GM18499 (cell line): ENCODE measurements around the gene PRKG1.

Source experiments
- ATAC-seq: cut with Tn5 transposase; IDR thresholded peaks from one replicate; pipeline ENCODE4 v1.9.1; 2021; ENCODE audit warnings: moderate number of reproducible peaks; ENCODE audit not compliant: insufficient read depth, unreplicated experiment

Gene PRKG1

DNA sequence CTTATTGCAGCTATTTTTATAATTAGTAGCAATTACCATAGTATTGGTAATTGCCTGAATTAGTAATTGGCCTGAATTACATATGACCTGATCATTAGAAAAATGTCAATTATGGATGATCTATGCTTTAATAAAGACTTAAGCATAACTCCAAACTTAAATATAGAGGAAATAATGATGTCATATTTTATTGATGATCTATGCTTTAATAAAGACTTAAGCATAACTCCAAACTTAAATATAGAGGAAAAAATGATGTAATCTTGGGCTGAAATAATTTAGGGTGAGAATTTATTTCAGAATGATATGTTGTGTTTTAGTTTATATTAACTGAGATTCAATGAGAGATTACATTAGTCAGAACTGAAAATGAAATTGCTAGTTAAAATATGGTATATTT, 973.8 kb downstream of the PRKG1 start:
- ATAC-seq = no peak

DNA sequence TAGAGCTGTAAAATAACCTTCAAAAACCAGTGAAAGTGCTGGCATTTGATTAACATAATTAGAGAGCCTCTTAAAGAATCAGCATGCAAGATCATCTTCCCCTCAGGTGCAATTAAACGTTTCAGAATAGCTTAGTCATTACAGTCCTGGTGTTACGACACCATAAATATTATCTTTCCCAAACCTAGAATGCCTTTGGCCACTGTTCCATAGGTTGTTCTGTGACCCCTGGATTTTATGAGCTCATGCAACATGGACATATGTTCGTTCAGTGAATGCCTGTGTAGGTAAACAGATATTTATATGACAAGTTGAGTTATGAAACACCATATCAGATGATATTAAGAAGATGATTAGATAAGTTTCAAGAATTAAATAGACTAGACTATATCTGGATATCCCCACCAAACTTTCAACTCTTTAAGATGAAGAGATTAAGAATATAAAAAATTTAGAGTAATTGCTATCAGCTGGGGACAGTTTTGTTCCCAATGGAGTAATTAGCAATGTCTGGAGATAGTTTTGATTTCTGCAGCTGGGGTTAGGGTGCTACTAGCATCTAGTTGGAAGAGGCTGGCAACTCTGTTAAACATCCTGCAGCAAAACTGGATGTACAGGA, 976.3 kb downstream of the PRKG1 start:
- ATAC-seq = no peak

DNA sequence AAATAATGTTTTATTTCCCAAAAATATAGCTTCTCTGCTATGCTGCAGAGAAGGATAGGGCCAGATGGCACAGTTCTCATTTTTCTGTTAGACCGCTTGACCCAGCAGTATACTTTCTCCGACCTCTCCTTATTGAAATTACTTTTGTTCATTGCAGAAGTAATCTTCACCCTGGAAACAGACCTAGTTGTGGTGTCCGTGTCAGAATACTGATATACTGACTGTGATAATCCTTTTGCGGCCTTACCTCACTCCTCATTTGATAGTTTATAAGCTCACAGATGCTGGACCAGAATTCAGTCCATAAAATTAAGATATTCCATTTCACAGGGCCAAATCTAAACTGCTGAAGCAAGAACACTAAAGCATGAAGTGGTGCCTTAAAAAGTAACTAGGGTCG, 979.2 kb downstream of the PRKG1 start:
- no peak for ATAC-seq

DNA sequence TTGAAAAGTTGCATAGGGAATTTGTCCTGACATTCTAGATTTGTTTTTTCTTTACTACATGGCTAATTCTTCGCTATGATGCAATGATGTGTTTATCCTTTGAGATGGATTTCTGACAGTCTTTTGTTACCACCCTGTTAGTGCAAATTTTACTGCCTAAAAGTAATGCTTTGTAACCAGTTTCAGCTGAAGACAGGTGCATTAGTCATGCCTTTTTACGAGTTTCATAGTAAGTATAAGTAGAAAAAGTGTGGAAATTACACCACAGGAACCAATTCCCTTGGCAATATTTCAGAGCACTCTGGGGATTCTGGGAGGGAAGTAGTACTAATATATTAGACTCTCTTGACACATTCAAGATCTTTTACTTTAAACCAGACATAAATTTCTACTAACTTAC, 982.0 kb downstream of the PRKG1 start:
- ATAC-seq = no peak

DNA sequence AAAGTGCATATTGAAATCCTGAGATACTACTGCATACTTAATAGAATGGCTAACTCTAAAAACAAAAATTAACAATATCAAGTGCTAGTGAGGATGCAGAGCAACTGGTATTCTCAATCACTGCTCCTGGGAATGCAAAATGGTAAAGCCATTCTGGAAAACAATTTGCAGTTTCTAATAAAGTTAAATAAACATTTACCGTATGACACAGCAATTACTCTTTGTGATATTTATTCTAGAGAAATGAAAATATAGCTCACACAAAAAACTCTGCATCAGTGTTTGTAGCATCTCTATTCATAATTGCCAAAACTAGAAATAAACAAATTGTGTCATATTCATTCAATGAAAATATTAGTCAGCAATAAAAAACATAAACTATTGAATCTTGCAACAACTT, 984.8 kb downstream of the PRKG1 start:
- ATAC-seq = no peak

DNA sequence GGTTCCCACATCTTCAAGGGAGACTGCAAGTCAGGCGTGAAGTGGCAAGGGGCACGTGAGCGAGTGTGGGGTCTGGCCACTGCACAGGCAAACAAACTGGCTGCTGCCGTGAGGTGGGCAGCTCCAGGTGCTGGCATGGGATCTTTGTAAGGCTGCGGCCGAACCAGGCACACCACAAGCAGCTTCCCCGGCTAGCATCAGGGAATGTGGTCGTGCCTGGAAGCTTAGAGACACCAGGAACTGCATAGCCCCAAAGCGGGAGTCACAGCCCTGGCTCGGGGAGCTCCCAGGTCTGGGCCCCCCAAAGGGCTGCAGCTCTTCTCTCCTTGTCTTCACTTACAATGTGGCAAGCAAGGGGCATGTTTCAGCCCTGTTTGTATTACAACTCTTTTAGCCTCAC, 988.9 kb downstream of the PRKG1 start:
- ATAC-seq = no peak

DNA sequence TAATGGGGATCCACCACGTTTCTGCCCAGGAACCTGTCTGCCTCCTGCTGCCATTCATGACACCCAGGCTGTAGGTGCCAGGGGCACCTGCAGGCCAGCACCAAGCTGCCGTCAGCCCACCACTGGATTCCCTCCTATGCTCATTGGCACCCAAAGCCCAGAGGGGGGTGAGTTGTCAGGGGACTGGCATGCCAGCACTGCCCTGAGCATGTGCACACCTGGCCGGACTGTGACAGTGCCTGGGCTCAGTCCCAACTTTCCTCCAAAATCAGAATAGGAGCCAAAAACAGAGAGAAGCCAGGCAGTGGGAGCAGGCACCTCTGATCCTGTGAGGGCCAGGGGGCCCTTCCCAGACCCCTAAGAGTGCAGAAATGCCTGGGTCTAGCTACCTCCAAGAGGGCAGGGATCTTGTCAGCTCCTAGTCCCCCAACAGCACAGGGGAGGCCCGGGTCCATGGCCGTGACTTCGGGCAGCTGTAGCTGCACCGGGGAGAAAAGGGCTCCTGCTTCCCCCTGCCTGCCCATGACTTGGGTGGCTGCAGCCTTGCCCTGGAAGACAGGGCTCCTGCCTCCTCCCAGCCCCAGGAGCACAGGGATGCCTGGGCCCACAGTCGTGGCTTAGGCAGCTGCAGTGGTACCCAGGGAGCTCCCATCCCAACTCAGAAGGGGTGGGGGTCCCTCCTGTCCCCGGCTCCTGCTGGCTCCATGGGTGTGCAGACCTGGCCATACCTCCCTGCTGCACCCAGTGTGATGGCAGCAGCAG, 990.0 kb downstream of the PRKG1 start:
- ATAC-seq = no peak

DNA sequence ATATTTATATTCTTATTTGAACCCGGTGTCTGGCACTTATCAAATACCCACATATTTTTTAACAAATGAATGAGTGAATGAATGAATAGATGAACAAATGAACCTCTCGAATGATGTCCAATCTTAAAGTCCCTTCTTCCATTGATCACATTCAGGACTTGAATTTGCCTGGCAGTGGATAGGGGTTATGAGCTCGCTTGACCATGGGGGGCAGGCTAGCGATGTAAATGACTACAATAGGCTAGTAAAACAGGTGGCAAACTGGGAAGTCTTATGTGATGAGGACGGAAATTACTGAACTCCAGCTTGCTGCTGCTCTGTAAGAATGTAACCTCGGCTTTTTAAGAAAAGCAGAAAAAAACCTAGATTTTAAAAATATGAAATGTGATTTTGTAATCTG, 992.1 kb downstream of the PRKG1 start:
- no peak for ATAC-seq

DNA sequence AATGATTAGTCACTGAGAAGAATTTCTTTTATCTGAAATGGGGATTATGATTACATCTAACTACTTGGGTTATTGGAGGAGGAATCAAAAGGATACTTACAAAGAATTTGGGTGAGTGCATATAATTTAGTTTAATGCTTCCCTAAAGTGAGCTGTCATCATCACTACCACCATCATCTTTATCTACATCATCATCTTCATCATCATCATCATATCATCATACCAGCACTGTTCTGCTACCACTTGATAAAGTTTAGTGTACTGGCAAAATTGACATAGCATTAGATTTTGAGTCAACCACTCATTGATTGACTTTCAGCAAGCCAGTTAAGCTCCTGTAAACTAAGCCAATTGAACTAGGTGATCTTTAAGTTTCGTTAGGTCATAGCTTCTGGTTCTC, 994.2 kb downstream of the PRKG1 start:
- no peak for ATAC-seq

DNA sequence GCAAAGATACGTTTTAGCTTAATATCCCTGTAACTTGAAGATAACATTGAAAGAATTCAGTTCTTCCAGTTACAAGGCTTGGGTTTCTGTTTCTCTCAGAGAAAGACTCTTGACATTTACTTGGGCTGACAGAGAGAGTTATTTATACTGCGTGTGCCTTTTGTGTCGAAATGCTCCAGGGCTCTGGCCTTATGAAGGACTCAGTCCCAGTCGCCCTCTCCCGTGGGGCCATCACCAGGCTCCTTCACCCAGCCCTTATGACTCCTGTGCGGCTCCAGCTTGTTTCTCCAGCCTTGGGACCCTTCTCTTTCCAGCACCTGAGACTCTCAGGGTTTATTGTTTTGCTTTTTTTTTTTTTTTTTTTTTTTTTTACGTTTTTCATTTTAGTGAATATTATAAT, 997.5 kb downstream of the PRKG1 start:
- no peak for ATAC-seq

DNA sequence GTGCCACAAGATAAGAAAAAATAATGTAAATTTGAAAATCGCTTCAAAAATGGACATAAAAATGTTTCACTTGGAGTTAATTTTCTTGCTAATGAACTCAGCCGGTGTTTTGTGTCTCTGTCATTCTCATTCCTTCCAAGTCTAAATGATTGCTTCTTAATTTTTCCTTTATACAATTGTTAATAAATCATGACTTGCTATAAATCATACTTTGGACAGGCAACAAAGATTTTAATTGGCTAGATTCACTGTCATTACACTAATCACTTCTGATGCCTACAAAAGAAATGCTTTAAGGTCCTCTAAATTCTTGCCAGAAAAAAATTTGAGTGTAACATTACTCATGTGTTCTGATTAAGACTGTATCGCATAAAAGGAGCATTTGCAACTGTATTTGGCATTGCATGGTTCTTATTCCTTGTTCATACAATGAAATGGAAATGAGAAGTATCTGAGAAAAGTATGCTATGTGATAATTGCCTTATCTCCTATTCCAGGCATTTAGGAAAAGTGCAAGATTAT, 1000.3 kb downstream of the PRKG1 start:
- ATAC-seq = no peak

DNA sequence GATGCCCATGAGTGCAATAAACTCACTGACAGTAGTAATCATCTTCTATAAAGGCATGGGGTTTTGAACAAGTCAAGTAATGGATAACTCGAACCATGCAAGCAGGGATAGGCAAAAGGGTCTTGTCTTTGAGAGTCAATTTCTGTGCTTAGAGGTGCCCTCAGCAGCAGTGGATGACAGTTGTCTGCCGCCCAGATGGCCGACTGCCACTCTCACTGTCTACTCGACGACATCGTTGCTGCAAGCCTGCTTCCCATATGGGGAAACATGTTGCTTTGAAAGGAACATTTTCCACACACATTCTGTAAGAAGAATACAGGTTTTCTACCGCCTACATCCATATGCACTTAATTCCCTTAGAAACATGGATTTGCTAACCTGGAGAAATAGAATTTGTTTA, 1003.5 kb downstream of the PRKG1 start:
- no peak for ATAC-seq

DNA sequence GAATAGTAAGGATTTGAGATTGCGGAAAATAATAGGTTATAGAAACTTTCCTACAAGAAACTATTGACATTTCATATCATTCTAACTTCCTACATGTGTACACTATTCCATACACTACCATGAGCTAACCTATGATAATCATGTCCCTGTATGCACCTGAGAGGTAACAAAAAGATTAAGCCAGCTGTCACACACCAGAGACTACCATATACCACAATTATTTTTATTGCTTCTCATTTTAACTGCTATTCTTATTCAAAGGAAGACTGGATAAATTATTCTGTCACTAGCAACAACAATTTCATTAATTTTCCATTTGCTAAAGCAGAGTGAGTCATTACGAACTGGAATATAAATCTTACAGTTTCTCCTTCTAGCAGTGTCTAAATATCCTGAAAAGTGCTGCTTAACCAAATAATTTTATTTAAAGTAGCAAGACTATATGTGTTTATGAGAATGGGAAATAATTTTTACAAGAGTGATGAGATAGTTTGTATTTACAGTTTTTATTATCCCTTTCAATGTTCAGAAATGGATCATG, 1004.2 kb downstream of the PRKG1 start:
- no peak for ATAC-seq

DNA sequence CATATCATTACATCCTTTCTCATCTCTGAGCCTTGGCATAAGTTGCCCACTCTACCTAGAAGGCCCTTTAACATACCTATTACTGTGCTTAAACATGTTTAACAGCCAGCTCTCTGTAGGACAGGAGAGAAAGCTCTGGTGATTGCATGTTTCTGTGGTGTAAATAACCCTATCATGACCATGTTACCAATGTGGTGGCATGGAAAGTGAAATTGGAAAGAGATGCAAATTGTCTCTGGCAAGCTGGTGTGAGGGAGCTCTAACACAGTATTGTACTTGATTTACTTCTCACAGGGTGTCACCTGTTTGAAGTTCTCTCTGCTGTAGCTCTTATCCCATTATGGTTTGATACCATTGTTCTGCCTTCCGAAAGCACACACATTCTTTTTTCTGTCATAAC, 1008.0 kb downstream of the PRKG1 start:
- ATAC-seq = peak; percentile 54

DNA sequence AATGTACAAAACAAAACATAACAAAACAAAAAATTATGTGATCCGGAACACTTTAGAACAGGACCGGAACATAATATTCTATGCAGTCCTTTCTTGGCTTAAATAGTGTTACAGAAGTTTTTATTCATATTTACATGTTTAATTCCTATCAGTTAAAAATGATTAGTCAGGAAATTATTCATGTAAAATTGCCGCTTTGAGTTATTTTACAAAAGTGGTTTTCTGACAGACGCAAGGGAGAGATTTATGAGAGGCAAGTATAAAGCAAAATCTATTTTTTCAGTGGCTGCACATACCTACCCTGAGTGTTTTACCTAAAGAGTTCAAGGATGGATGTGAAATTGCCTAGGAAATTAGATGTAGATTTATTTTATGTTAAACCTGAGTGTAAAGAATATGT, 1009.1 kb downstream of the PRKG1 start:
- ATAC-seq = no peak

DNA sequence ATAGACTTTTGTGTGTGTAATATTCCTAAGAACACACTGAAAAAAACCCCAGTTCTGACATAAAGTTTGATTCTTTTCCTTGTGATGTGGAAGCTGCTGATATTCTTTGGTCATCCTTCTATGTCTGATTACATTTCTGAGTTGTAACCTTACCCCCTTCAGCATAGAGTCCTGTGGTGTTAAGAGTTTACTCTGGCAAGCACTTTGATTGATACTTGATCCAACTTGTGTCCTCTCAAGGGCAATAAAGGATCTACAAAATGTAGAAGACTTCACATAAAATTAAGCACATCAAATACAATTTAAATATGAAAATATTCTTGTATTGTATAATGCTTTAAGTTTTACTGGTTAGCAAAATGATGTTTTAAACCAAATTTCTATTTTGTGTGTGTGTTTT, 1018.1 kb downstream of the PRKG1 start:
- ATAC-seq = no peak

DNA sequence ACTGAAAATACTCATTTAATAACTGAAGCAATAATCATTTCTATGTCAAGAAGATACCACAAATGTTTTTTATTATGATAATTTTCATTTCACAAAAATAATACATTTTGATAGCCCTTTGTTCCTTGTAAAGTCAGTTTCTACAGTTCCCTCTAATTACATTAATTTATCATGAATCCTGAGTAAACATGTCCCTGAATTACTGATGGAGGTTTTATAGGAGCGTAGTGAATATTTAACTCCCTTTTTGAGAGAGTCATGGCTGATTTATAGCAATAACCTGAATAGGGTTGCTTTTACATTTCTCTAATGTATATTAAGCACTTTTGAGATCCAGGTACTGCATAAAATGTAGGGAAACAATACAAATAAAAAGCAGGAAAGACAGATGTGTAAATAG, 1023.8 kb downstream of the PRKG1 start:
- no peak for ATAC-seq

DNA sequence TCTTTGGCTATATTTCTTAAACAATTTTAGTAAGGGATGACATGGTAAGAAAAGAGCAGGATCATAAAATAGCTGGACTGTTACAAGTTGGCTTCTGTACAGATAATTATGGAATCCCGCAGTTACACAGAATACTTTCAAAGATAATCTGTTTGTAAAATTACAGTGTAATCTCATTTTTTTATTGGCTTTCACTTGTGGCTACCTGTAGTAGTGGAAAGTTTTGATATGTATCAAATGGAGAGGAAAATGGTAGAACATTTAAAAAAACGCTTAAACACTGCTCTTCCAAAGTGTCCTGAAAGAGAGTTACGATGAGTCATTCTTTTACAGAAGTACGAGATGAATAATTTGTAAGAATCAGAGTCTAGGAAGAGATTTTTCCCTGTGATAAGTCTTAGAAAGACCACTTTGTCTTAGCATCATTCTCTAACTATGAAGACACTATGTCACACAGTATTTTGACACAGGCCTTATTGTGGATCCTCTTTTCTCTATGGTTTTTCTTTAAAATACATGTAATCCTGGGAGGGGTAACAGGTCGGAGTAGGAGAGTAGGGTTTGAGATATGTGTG, 1024.8 kb downstream of the PRKG1 start:
- no peak for ATAC-seq

DNA sequence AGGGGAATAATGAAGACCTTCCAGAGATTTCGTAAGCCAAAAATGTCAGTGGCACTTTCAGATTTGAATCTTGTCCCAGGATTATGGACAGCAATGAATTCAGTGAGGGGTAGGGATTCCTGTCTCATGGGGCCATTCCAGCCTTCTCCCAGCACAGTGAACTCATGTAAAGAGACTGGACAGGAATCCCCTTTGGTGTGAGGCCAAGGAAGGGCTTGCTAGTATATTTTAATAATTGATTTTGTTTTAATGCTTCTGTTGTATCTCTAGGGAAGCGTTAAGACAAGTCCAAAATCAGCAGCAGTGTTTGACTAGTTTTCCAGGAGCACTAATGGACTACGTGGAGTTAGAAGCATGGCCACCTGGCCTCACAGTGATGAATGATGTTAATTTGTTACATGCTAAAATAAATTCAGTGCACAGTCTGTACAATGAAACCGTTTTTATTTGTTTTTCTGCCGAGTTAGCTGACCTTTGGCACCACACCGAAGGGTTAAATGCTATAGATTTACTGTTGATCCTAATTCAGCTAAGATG, 1025.8 kb downstream of the PRKG1 start:
- no peak for ATAC-seq

DNA sequence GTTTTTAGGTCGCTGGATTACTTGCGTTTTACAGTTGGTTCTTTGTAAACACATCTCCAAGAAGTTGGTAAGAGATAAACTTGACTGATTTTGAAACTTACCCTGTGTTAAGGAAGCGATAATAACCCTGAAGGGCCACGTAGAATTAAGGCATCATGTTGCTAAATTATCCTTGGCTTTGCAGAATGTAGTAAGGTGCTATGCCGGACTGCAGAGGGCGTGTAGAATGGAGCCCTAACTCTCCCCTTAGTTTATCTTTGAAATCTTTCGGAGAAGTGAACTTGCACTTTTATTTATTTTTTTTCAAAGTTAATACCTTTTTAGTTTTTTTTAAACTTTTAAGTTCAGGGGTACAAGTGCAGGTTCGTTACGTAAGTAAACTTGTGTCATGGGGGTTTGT, 1031.0 kb downstream of the PRKG1 start:
- no peak for ATAC-seq

DNA sequence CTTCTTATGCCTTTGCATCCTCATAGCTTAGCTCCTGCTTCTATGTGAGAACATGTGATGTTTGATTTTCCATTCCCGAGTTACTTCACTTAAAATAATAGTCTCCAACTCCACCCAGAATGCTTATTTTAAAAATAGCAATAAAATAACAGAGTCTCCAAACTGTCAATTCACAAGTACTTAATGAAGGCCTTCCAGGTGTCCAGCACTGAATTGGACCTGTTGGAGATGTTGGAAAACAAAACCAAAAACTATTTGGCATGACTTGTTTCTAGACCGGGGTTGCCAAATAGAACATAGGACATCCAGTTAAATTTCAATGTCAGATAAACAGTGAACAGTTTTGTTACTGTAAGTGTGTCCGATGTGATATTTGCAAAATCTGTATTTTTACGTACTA, 1031.7 kb downstream of the PRKG1 start:
- no peak for ATAC-seq
